NCI-H2171 treated with DMSO at 0.1 percent for 48 hours (cell line): ENCODE results near the gene PDCL2.
"Not testable (repeated sequence)": the region's sequence is repeated elsewhere in the genome, so short reads cannot be mapped to it uniquely, and the experiment has no call there.

ENCODE experiments used
- DNase-seq: peaks from one replicate; lab custom pipeline; 2025; lab: John Stamatoyannopoulos, UW

PDCL2 gene

DNA sequence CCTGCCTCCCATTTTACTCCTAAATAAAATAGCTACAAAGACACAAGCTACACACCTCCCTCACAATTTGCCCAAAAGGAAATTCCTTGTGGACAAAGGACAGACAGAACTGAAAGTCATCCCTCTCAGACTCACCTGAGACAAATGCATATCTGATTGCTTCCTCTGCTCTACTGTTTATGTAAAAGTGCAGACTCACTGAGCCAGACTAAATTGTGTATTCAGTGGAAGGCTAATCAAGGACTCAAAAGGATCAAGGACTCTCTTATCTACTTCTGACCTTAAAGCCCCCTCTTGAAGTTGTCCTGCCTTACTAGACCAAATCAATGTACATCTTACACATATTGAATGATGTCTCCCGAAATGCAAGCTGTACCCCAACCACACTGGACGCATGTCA is 3.9 kb downstream of the PDCL2 start:
- DNase-seq, result no peak

DNA sequence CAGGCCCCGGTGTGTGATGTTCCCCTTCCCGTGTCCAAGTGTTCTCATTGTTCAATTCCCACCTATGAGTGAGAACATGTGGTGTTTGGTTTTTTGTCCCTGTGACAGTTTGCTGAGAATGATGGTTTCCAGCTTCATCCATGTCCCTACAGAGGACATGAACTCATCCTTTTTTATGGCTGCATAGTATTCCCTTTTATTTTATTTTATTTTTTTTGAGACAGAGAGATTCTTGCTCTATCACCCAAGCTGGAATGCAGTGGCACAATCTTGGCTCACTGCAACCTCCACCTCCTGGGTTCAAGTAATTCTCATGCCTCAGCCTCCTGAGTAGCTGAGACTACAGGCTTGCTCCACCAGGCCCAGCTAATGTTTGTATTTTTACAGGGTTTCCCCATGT is 9.3 kb downstream of the PDCL2 start:
- not testable (repeated sequence) for DNase-seq

DNA sequence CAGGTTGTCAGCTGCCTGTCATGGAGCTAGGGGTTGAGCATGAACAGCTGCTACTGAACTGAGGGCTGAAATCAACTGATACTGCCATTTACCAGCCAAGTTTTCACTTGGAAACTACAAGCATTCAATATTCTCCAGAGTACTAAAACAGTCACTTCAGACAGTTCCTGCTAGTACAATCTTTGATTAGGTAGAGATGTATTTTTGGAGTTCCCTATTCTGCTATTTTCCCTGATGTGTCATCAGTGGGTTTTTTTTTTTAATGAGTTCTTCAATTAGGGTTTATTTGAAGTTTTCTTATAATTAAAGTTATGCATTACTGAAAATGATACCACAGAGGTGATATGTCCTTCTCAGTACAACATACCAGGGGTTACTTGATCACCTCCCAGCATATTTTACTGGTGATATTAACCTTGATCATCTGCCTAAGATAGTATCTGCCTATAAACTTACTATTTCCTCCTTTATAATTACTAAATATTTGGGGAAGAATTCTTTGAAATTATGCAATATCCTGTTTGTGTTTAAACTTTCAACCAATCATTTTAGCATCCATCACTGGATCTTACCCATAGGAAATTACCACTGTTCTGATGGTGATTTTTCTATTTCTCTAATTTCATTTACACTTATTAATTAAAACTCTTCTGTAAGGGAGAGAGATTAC is 13.6 kb downstream of the PDCL2 start:
- DNase-seq, result no peak

DNA sequence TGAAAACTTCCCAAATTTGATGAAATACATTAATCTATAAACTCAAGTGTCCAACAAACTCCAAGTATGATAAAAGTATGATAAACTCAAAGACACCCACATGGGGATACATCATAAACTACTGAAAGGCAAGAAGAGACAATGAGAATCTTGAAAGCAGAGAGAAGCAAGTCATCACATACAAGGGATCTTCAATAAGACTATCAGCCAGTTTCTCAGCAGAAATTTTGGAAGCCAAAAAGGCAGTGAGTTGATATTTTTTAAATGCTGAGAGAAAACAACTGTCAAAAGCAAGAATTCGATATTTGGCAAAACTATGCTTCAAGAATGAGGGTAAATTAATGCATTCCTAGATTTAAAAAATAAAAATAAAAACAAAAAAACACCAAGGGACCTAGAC is 16.5 kb downstream of the PDCL2 start:
- DNase-seq, result no peak

DNA sequence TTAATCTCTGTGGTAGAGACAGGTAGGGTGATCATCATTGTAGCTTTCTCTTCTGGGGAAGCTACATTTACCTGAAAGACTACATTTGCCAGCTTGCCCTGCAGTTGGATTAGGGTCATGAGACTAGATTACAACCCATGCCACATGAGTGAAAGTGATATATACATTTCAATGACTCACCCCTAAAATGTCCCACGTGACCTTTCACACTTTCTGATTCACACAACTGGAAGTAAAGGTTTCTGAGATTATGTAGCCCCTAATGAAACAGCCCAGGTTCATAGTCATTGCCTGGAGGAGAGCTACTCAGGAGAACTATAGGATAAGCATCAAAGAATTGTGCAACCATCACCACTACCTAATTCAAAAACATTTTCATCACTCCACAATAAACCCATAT is 17.8 kb downstream of the PDCL2 start:
- no peak for DNase-seq

DNA sequence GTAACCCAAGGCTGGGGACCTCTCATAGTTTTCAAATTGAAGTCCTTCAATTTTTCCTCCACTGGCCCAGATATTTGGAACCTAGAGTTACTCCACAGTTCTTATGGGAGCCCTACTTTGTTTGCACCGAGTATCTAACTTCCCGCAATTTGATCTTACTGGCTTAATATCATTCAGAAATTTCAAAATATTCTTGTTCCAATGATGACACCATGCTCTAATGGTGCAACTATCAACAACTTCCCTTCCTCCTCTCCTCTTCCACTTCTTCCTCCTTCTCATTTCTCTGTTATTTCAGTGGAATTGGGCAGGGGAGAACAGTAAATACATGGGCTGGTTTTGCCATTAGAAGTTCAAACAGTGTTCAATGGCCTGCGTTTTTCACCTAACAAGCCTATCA is 20.2 kb downstream of the PDCL2 start:
- no peak for DNase-seq

DNA sequence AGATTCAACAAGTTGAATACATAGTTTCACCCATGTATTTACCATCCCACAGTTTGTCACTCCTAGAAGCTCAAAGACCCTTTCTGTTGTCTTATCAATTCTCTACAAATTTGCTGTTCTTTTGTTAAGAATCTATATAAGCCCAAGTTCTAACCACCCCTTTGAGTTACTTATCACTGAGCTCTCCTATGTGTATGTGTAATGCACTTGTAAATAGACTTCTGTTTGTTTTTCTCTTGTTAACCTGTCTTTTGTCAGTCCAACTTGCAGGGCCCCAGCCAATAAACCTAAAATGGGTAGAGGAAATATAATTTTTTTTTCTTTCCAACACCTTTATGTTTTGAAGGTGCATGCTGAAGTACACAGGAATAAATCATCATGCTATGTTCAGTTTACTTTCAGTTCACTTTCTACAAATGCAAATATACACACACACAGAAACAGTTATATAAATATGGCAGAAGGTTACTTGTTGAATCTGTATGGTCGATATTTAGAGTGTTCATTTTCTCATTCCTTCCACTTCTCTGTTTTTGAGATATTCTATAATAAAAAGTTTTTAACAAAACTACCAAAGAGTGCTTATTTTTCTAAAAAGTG is 23.0 kb downstream of the PDCL2 start:
- no peak for DNase-seq

DNA sequence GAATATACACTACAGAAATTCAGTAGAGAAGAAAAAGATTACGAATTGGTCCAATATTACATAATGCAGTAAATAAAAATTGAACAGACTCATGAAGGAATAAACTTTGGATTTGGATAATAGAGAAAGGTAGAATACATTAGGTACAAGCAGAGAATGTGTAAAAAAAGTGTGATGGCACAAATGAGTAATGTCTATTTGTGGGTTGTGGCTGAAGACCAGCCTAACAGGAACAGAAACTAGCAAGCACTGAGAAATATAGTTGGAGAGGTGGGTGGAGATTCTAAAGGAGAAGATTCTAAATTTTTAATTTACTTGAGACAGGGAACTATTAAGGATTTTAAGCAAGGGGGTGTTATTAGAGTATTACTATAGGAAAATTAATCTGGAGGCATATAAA is 30.2 kb downstream of the PDCL2 start:
- no peak for DNase-seq

DNA sequence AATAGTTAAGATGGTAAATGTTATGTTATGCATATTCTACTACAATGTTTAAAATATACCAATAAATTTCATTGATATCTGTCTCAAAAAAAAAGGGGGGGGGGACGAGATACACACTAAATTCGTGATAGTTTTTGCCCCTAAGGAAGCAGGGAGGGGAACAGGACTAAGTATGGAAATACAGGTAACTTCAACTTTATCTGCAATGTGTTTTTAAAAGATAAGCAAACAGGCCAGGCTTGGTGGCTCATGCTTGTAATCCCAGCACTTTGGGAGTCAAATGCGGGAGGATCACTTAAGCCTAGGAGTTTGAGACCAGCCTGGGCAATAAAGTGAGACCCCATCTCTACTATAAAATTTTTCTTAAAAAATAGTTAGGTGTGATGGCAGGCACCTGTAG is 31.9 kb downstream of the PDCL2 start:
- no peak for DNase-seq

DNA sequence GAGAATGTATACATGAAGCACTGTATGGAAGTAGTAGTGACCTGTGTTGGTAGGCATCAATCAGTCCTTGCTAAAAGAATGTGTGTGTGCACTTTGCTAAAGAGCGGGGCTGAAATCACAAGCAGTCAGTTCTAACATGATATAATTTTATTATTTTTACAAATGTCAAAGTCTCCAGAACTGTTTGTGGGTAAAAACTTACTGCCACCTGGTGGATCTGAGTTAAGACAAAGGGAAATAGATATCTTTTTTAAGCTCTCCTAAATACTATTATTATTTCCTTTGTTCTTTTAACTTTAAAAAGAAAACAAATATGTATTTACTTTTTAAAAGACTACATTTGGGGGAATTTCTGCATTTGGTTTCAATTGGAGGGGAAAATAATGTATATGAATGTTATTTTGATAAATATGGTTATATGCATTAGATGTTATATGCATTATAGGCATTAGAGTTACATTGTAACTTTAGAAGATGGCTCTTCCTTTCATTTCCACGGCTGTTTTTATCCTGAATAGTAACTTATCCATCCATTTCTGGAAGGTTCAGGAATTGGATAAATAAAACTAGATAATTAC is 37.5 kb downstream of the PDCL2 start:
- peak; percentile 2 for DNase-seq

DNA sequence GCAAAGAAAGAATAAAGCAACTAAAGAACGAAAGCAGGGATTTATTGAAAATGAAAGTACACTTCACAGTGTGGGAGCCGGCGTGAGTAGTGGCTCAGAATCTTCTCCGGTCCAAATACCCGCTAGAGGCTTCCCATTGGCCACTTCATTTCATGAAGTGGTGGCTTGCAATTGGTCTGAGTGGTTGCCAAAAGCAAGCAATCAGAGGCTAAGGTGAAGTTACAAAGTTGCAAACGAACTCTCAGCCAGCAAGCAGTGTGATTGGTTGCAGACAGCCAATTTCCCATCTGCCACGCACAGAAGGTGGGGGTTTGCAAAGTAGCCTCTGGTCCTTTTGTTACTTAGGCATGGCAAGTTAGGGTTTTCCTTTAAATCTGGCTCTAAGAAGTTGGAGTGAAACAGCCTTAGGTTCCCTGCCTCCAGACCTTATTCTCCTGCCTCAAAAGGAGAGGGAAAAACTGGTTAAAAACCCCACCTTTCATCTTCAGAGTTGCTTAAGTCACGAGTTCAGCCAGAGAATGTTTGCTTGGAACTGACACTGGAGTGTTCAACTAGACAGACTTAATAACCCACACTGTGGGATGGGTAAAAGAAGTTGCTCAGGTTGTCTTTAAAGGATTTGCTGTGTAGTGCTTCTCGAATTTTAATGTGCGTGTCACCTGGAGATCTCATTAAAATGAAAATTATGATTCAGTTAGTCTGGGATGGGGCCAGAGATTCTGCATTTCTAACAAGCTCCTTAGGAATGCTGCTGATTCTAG is 38.4 kb downstream of the PDCL2 start:
- DNase-seq, result no peak

DNA sequence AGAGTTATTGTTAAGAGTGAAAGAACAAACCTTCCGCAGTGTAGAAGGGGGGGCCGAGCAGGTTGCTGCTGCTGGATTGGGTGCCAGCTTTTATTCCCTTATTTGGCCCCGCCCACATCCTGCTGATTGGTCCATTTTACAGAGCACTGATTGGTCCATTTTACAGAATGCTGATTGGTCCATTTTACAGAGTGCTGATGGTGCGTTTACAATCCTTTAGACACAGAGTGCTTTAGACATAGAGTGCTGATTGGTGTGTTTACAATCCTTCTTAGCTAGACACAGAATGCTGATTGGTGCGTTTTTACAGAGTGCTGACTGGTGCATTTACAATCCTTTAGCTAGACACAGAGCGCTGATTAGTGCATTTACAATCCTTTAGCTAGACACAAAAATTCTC is 40.1 kb downstream of the PDCL2 start:
- DNase-seq, result not testable (repeated sequence)

DNA sequence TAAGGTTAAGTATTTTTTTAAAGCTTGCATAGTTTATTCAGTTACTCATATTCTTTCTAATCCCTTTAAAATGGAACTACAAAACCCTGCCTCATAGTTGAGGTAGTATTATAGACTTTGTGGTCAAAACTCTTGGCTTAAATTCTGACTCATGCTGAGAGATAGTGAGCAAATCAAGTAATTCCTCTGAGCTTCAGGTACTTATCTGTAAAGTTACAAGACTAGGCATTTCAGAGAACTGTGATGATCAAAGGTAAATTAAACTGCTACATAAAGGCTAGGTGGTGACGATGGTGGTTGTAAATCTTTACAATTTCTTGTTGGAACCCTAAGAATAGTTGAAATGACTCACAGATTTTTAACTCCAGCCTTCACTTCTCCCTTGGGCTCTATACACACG is 42.2 kb downstream of the PDCL2 start:
- DNase-seq, result no peak

DNA sequence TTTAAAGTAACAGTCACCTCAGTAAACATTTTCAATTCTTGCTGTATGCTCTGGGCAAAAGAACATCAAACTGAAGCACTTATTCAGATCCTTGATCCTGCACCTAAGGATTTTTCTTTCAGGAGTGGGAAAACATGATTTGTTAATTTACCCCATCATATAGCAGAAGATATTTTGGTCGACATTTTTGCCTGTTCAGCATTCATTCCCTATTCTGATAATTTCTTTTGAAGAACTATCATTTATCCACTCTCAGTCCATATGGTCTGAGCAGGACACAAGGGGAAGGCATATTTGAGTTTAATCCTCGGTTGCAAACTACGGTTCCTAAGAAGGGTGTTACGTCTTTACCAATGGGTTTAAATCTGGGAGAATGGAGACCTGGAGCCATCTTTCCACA is 44.1 kb downstream of the PDCL2 start:
- no peak for DNase-seq

DNA sequence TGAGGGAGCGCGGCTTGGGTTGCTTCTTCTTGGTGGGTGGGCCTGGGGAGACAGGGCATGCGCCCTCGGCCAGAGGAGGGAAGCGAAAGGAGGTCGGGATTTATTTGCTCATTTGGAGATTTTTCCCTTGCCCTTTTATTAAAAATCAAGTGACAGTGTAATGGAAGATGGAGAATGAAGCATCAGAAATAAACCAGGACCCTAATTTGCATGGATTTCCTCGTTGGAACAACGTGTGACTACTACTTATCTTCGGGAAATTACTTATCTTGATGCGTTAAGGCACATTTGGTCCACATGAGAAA is 44.6 kb downstream of the PDCL2 start:
- DNase-seq, result peak; percentile 61

DNA sequence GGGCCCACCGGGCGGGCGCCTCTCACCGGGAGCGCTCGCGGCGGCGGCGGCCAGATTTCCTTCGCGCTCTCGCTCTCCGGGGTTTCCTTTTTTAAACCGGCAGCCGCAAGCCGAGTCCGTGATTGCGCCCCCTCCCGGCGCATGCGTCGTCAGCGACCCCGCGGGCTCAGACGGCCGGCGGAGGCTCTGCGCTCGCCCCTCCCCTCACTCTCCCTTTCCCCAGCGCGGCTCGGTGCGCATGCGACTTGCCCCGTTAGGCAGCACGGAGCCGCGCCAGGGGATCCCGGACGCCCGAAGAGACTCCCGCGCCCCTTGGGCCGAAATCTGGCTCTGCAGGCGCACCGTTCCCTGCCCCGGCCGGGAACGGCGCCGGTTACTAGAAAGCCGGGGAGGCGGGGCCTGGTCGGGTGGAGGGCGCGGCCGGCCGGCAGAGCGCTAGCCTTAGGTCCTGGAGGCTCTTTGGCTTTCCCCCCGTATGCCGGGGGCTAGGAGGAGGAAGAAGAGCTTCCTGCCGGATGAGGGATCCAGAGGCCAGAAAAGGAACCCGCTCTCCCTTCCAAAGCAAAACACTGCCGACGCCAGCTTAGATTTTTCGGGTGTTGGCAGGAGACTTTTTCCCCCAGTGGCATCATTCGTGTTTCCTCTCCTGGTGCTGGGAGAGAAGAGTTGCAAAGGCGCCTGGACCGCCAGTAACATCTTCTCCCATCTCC is 45.1 kb downstream of the PDCL2 start, which contains the start of gene CLOCK:
Gene CLOCK (minus strand): TSS at position 154 of the 710 bp plus-strand sequence. CDS start 64,124 bp downstream, outside the sequence.
- peak; percentile 73 for DNase-seq

DNA sequence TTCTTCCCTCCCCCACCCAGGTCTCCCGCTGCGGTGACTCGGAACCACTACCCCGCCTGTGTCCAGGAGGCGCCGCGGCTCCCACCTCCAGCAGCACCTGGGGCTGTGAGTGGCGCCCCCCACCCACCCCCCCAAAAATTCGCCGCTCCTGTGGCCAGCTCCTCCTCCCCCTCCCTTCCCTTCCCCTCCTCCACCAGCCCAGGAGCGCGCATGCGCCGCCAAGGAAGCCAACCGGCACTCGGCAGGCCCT is 45.6 kb downstream of the PDCL2 start:
- no peak for DNase-seq

DNA sequence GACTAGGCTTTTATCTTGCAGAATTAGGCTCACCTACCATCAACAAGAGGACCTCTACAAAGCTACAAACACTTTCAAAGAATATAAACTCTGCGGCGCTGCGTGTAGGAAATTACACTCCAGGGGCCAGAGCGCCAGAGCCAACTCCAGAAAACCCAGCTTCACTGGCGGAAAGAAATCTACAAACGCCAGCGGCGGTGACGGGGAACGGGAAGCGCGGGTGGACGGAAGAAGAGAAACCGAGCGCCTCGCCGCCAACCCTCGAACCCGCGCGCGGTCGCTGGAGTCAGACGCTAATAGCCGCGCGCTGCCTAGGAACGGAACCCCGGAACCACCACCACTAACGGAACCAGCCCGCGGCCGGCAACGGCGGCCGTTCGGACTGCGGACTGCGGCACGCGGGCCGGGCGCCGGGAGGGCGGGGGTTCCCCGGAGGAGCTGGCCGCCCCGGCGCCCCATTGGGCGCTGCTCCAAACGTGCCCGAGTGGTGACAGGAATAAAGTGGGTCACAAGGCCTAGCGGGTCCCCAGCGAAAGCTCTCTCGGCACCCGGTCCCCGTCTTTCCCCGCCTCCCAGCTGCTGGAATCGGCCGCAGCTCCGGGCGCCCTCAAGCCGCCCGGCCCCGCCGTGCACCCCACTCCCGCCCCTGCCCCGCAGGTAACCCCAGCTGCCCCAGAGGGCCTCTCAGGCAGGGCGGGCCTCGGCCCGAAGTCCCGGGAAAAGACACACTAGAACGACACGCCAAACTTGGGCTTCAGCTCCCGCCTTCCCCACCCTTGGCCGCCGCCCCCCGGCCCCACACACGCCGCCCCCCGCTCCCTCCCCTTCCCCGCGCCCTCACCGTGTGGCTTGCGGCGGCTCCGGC is 46.2 kb downstream of the PDCL2 start:
- peak; percentile 63 for DNase-seq

DNA sequence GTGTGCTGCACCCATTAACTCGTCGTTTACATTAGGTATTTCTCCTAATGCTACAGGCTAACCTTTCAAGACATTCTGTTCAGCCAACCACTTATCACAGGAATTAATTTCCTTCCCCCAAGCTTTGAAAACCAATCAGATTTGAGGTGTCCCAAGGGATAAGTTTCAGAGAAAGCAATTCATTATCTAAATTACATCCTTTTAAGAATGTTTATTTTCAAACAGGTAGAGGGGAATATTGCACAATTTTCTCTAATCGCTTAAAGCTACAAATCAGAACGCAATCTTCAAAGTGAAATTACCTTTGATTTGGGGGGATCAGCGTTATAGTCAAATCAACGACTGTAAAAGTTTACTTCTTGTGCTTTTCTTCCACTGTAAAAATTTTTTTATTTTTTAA is 46.9 kb downstream of the PDCL2 start:
- DNase-seq, result peak; percentile 24

DNA sequence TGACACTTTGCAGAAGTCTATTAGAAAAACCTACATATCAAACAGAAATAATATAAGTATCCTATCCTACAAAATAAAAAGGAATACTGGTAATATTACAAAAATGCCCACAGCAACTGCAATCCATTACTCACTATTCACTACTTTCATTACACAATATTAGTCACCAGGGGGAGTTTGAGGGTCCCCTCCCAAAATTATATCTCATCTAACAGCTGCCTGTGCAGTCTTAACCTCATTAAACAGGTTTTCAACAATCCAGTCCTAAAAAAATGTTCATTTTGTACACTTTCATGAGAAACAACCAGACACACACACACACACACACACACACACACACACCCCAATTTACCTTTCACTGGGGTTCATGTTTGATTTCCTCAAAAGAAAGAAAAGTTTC is 48.2 kb downstream of the PDCL2 start:
- DNase-seq, result no peak

DNA sequence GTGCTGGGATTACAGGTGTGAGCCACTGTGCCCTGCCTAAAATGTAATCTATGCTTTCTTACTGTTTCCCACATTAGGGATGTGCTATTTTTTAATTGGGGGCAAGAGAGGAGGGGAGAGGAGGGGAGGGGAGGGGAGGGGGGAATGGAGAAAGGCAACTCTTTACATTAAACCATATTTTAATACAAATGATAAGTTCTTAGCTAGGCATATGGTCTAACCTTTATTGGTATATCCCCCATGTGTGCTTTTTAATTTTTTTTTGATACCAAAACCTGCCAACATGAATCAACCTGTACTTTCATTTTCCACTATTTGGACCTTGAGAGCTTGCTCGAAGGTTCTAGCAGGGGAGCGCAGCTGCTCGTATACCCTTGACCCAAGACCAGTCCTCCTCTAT is 51.8 kb downstream of the PDCL2 start:
- no peak for DNase-seq

DNA sequence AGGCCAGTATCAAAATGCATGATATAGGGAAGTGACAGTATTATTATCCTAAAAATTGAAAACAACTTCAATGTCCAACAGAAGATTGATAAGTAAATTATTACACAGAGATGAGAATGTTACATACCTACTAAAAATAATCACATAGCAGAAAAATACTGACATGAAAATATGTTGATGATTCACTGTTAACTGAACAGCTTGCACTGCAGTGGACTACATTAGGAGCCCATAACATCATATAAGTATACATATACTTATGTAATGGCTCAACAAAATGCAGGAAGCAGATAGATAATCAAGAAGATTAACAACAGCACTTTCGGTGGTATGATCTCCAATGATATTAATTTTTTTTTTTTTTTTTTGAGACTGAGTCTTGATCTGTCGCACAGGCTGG is 52.4 kb downstream of the PDCL2 start:
- DNase-seq, result no peak
